Testis (tissue), 3 donors: Measurements from ENCODE around the gene ARL6IP5. TPM values are rescaled to one million over a fixed set of nuclear protein-coding genes. Genes with fewer than 3 reads are reported as not detected.

Source experiments
- DNase-seq: peaks from one replicate; pipeline ENCODE4 v3.0.0-alpha.2; 2019
- H3K27ac ChIP-seq, 2 donors: fragments of 200-600 bp; sonication (generic); one replicate each; pipeline ENCODE4 v1.5.1; 2019
- H3K27me3 ChIP-seq: fragments of 200-600 bp; sonication (generic); one replicate; pipeline ENCODE4 v1.5.1; 2019
- H3K36me3 ChIP-seq: fragments of 200-600 bp; sonication (generic); one replicate; pipeline ENCODE4 v1.5.1; 2017; ENCODE audit warnings: low read depth; ENCODE audit errors: missing control alignments
- H3K4me1 ChIP-seq: fragments of 200-600 bp; sonication (generic); one replicate; pipeline ENCODE4 v1.5.1; 2019
- H3K4me3 ChIP-seq, 2 donors: fragments of 200-600 bp; sonication (generic); one replicate each; pipeline ENCODE4 v1.5.1; 2017 to 2019
- H3K9me3 ChIP-seq: fragments of 200-600 bp; sonication (generic); one replicate; pipeline ENCODE4 v1.5.1; 2017
- CTCF ChIP-seq, 3 experiments: fragments of 450-650 bp in 2 of 3; fragments of 200-600 bp in 1 of 3; sonication (generic) in 1 of 3; IDR thresholded peaks; one replicate each; pipeline ENCODE4 v1.5.1; 2016 to 2019; ENCODE audit warnings: antibody characterized with exemption in 3 of 3, mild to moderate bottlenecking in 2 of 3, moderate library complexity in 1 of 3
- POLR2A ChIP-seq: fragments of 450-650 bp; IDR thresholded peaks from one replicate; pipeline ENCODE4 v1.6.1; 2017; ENCODE audit warnings: antibody characterized with exemption, mild to moderate bottlenecking, moderate library complexity
- WGBS, 2 donors: methylation state at CpG; one replicate each; pipeline ENCODE4 v1.1.5; 2018; 5-methylcytosine and 5-hydroxymethylcytosine counted together
- intact Hi-C: fragments of 100-400 bp; cut with DNase I; formaldehyde crosslinking; loops from one replicate; pipeline ENCODE4 v1.15.1; 2023; ENCODE audit warnings: low total_unique reads
- polyA plus RNA-seq: library from polyadenylated mRNA; stranded (reverse); fragments of 350-450 nt; fragmentation: Illumina TruSeq; extraction: RNeasy Lipid Tissue Mini Kit (QIAGEN cat#74804); gene quantifications from one replicate; pipeline ENCODE4 v1.2.3, GENCODE V29; 2014; ENCODE audit warnings: low read depth, low replicate concordance; ENCODE audit not compliant: insufficient read depth
- total RNA-seq, 2 donors: library from RNA; depleted of rRNA; stranded (reverse); fragments of >200 nt; gene quantifications; one replicate each; pipeline ENCODE4 v1.2.3, GENCODE V29; 2016

Gene ARL6IP5
- total and polyA plus RNA-seq, 3 donors from 2014 or later, result 61.3 to 70.6 (median 68.3) TPM

DNA sequence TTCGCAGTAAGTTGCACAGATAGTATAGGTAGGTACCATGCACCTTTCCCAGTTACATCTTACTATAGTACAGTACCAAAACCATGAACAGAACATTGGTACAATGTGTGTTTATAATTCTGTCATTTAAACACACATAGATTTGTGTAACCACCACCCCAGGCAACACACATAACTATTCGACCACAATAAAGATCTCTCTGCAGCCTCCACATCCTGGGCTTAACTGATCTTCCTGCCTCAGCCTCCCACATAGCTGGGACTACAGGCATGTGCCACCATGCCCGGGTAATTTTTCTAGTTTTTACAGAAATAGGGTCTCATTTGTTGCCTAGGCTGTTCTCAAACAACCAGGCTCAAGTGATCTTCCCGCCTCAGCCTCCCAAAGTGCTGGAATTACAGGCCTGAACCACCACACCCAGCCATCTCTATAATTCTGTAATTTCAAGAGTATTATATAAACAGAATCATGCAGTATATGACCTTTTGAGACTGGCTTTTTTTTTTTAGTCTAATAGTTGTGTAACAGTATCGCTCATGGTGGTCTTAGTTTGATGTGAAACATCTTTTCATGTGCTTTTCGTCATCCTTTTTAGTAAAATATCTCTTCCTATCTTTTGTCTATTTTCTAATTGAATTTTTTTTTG, 19.3 kb upstream of the ARL6IP5 start:
- intact Hi-C loops, result no loop called here
- Histone ChIP-seq H3K27me3 (no peaks in the 10 kb centered on the region), H3K27ac (no peak overlapping the region), H3K4me1 (no peaks in the 10 kb centered on the region), H3K36me3 (no peaks in the 10 kb centered on the region), H3K9me3 (no peaks in the 10 kb centered on the region), H3K4me3 (no peak overlapping the region)
- TF ChIP-seq POLR2A (no peak), CTCF (IDR thresholded peaks at IDR 0.05) (no peak)
- WGBS, 2 donors, result 93 to 97% methylated on average over 6 of the region's 6 CpGs
- DNase-seq, result no peak

DNA sequence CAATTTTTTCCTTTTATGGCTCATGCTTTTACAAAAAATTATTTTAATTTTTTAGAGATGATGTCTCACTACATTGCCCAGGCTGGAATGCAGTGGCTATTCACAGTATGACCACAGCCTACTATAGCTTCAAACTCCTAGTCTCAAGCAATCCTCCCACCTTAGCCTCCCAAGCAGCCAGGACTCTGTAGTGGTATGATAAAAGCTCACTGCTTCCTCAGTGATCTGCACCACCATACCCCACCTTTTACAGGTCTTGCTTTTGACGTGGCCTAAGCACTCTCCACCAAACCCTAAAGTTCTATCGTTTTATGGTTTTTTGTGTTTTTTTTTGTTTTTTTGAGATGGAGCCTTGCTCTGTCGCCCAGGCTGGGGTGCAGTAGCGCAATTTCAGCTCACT, 18.6 kb upstream of the ARL6IP5 start:
- DNase-seq, result no peak
- intact Hi-C loops, result no loop called here
- no peak for TF ChIP-seq POLR2A
- no peak for TF ChIP-seq CTCF (IDR thresholded peaks at IDR 0.05)
- WGBS, 2 donors, result 71 to 84% methylated on average over 4 of the region's 4 CpGs
- no peak overlapping the region for H3K4me3 ChIP-seq
- H3K36me3 ChIP-seq, result no peaks in the 10 kb centered on the region
- no peaks in the 10 kb centered on the region for H3K27me3 ChIP-seq
- H3K4me1 ChIP-seq, result no peaks in the 10 kb centered on the region
- no peaks in the 10 kb centered on the region for H3K9me3 ChIP-seq
- H3K27ac ChIP-seq, result no peak overlapping the region

- Histone ChIP-seq H3K36me3 (no peaks in the 10 kb centered on the region), H3K4me1 (no peaks in the 10 kb centered on the region), H3K4me3 (no peak overlapping the region), H3K27ac (no peak overlapping the region), H3K27me3 (no peaks in the 10 kb centered on the region), H3K9me3 (no peaks in the 10 kb centered on the region)
- intact Hi-C loops, result no loop called here
- 87 to 96% methylated on average over 3 of the region's 3 CpGs for WGBS, 2 donors
- DNase-seq, result no peak
- no peak for TF ChIP-seq CTCF (IDR thresholded peaks at IDR 0.05)
- TF ChIP-seq POLR2A, result no peak
Measured at GRCh38 chr3:69072928-69073327, 11.8 kb upstream of the ARL6IP5 start.

GRCh38 chr3:69079269-69080159, 5.2 kb upstream of the ARL6IP5 start:
- H3K4me3 ChIP-seq, result peak overlapping the region; percentile 93 to 97
- H3K27me3 ChIP-seq, result no peaks in the 10 kb centered on the region
- no peak for DNase-seq
- H3K36me3 ChIP-seq, result no peaks in the 10 kb centered on the region
- intact Hi-C loops, result no loop called here
- peak overlapping the region; percentile 87 to 88 for H3K27ac ChIP-seq
- H3K4me1 ChIP-seq, result peaks cover 25% of the 10 kb centered on the region
- WGBS, 2 donors, result 2 to 5% methylated on average over 12 to 20 of the region's 29 CpGs
- no peaks in the 10 kb centered on the region for H3K9me3 ChIP-seq
- no peak for TF ChIP-seq CTCF (IDR thresholded peaks at IDR 0.05)
- no peak for TF ChIP-seq POLR2A
